HG02885 (cell line): ENCODE measurements around the gene EFNA5.
"Not testable (repeated sequence)": the region's sequence is repeated elsewhere in the genome, so short reads cannot be mapped to it uniquely, and the experiment has no call there.

Experiments
- ATAC-seq: cut with Tn5 transposase; IDR thresholded peaks from one replicate; pipeline ENCODE4 v1.9.1; 2021; ENCODE audit warnings: mild to moderate bottlenecking; ENCODE audit not compliant: unreplicated experiment, poor library complexity

The EFNA5 gene

DNA sequence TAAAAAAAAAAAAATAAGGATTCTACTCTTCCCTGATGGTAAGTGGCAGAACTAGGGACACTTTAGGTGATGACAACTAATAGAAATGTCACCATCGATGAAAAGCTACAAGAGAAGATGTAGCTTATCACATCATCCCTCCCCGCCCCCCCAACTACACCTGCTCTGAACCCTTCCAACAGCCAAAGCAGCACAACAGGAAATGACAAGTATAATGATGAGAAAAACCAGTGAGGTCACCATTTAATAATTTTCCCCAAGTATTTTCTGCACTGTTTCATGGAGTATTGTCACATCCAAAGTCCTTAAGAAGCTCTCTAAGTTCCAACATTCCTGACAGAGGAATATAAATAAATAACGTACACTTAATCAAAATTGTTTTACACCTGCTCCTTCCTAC, 221.4 kb downstream of the EFNA5 start:
- ATAC-seq, result no peak

DNA sequence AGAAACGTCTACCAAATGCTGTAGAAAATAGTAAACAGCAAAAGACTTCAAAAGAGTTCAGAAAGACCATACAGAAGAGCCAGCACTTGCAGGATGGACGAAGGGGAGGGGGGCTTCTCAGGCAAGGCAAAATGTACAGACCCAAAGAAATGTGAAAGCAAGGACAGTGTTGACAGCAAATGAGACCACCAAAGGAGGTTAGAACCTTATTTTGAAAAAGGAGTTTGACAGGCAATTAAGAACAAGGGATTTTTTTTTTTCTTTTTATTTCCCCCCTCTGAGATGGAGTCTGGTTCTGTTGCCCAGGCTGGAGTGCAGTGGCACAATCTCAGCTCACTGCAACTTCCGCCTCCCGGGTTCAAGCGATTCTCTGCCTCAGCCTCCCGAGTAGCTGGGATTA, 223.2 kb downstream of the EFNA5 start:
- no peak for ATAC-seq

DNA sequence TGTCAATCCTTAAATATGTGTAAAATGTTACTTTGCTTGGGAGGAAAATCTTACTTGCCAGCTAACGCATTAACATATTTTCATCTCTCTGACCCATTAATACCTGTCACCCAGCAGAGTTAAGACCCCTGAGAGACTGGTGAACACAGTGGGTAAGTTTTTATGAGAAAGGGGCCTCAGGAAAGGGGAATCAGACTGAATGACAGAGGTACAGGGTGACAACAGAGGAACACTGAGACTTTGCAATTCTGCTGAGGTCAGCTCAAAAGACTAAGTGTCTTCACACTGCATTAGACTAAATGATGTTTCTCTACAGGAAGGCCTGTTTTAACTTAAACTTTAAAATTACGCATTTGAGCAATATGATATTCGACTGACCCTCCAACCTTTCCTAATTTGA, 223.8 kb downstream of the EFNA5 start:
- ATAC-seq, result no peak

DNA sequence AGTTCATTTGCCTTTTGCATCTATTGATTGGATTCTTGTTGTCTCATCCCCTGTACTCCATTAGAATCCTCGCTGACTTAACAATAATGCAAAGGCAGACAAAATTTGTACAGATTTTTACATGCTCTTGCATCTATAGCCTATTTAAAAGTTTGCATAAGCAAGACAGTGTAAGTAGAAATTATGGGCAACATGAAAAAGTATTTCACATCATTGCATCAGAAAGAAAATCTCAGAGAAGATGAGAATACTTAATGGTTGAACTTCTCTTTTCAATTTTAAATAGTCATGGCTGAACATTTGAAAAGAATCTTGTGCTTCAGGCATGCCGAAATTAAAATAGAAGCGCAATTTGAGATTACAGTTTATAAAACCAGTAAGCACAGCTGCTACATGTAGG, 226.4 kb downstream of the EFNA5 start:
- ATAC-seq, result no peak

DNA sequence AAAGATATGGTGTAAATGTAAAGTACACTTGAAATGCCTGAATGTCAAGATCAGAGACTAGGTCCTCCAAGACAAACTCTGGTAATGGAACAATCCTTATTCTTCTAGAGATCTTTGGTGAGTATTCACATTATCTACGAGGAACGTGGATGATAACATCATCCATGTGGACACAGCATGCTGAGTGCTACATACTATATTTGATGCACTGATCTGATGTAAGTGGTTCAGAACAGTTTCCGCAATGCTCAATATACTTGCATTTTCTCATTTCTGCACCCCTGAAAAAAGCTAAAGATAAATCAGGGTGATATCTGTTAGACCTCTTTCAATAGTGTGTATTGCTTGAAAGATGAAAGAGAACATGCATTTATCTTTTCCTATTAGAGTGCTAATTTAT, 226.8 kb downstream of the EFNA5 start:
- ATAC-seq, result no peak

DNA sequence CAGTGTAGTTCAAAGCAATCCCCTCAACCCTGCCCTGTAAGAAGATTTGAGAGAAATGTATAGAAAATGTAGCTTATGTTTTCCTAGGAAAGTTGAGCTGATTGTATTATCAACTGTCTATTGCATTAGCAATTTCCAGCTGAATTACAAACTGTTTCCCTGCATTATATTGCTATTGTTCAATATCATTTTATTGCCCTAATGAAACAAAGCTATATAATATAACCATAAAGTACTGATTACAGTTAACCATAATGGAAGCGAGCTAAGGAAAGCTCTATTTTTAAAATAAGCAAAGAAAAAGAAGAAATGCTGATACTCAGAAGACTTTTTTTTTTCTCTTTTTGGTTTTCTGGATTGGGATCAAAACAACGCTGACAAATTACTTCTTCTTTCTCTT, 228.3 kb downstream of the EFNA5 start:
- ATAC-seq, result no peak

DNA sequence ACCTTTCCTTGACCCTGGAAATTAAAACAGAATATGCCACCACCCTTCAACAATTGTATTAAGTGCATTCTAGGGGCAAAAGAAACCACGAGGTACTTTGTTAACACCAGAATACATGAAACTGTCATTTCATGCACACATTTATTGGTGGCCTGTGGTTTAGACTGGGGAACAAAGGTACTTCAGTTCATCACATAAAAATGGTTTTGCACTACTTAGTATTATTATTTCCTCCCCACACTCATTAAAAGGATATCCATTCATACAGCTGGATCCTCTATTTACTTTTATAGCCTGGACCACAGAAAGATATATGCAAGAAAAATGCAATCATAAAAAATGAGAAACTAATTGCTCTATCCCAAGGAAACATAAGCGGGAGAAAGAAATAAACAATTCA, 230.9 kb downstream of the EFNA5 start:
- ATAC-seq, result no peak

DNA sequence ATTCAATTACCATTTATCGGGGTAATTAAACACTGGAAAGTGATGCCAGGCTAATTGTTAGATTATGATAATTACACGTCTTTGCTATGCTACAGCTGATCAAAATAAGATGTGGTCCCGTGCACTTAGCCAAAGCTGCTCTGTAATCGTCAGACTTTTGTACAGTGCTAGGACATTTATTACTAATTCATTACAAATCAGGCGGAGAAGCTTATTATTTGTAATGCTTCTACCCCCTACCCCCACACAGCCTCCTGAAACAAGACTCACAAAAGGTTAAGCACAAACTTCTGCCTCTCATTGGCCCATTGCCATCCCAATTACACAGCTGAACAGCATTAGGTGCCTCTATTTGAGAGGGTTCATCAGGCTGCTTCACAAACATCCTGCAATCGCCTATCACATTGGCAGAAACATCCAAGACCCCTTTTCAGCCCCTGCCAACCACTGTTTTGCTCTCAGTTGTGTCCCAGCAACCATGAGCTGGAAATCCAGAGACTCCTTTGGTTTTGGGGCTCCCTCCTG, 232.7 kb downstream of the EFNA5 start:
- ATAC-seq, result no peak

DNA sequence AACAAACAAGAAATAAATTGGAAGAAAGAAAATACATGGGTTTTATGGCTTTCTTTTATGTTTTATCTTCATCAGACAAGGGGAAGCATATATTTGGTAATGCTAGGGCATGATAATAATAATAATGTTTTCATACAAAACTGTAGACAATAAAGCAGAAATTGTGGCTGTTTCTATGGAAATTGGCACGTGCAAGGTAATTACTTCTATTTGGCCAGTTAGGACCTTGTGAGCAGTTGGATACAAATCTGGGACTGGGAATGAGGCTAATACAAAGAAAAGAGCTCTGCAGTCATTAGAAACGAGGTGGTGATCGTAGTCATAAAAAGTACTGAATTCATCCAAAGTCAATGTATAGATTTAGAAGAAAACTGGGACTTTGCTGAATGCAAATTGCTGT, 233.6 kb downstream of the EFNA5 start:
- ATAC-seq, result no peak

DNA sequence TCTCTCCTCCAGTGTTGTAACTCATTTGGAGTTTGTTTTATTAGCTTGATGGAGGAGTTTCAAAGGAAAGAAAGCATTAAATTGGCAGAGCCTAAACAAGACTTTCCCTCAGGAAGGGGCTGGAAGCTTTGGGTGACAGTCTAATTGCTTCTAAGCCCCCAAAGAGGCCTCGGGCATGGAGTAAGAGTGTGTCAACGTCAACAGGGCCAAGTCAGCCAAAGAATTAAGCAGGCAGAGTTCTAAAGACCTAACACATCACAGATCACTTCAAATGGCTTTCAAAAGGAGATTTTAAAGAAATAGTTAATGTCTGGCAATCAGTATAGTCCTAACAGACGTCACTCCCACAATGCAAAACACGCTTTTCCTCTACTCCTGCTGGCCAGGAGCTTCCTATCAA, 234.5 kb downstream of the EFNA5 start:
- ATAC-seq, result no peak

DNA sequence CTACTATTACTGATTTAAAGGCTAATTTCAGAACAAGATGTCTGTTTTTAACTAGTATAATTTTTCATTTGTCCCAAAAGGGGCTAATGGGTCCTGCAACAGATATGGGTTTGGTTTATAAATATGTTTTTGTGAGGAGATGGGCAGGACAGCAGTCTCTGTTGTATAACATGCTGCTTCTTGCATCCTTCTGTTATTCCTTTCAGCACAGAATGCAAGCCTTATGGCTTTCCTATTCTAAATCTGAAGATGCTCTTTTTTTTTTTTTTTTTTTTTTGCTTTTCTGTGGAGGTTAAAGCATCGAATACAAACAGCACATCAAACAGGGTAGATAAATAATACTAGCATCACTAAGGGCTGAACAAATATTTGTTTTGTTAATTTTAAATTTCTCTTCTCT, 235.7 kb downstream of the EFNA5 start:
- ATAC-seq, result no peak

DNA sequence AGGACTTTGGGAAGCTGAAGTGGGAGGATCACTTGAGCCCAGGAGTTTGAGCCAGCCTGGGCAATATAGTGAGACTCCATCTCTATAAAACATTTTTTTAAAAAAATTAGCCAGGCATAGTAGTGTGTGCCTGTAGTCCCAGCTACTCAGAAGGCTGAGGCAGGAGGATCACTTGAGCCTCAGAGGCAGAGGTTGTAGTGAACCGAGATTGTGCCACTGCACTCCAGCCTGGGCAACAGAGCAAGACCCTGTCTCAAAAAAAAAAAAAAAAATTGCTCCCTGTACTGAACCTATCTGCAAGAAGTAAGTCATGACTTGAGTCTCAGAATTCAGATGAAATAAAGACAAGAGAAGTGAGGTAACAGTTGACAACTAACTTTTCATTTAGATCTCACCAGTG, 237.1 kb downstream of the EFNA5 start:
- ATAC-seq, result not testable (repeated sequence)

DNA sequence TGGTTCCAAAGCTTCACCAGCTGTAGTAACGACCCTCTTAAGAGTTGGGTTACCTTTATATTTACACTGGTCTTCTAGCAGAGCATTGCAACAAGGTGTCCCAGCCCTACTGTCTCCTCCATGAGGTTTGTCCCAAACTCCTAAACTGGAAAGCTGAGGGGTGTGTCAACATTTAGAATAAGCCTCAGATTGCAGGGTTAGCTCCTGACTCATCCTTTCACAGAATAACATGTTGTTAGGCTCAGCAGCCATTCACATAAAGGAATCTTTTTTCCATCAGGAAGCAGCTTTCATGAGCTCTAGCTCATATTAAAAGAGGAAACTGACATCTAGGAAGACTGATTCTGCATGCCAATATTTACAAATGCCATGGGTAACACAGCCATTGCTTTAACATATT, 238.7 kb downstream of the EFNA5 start:
- ATAC-seq, result no peak

DNA sequence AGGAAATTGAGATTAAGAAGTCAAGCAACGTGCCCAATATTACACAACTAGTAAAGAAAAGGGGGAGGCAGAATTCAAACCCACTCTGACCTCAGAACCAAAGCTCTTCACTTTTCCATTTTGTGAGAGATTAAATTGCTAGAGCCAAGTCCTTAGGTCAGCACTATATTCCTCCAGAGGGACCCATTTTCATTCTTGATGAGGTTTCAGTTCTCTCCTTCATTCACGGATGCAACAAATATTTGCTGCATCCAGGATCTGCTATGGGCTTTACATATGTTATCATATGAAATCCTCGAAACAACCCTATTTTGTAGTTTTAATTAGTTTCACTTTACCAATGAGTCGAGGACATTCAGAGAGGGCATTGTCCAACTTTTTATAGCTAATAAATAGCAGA, 239.2 kb downstream of the EFNA5 start:
- no peak for ATAC-seq

DNA sequence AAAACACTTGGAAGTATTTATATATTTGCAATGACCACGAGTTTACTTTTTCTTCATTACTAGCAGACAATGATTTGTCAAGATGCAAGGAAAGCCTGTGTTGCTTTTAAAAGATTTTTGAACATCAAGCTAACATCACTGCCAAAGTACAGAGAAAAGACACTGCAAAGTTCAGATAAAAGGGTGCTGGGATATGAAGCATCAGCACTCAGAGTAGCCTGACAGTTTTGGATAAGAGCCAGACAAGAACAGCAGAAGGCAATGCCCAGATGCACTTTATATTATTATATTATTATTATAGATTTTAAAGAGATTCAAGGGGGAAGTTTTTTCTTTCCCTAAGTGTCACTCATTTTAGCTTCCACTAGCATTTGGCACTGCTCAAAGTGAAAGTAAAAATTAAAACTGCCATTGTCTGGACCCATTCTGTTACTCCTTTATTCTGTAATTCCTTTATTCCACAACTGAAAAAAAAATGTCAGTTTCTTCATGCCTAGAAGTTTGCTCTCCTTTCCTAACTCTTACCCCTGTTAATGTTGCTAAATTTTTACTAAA, 240.6 kb downstream of the EFNA5 start:
- no peak for ATAC-seq

DNA sequence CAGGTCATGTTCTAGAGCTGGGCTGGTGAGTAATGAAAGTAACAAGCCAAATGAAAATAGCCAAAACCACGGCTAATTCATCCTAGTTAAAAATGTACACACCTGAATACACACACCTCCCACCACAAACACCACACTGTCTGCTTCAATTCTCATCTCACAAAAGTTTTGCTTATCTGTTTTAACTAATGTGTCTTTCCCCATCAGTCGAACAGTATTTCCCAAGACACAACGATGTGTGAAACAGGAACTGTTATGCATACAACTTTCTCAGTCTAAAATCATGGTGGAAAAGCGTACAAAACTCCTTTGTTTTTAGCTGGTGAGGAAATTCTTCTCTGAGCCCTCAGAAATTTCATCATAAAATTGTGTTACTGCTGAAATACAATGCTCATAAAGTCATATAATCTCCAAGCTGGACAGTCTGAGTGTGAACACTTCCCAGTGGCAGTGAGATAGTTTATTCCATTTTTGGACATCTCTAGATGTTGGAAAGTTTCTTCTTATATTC, 242.4 kb downstream of the EFNA5 start:
- ATAC-seq, result no peak

DNA sequence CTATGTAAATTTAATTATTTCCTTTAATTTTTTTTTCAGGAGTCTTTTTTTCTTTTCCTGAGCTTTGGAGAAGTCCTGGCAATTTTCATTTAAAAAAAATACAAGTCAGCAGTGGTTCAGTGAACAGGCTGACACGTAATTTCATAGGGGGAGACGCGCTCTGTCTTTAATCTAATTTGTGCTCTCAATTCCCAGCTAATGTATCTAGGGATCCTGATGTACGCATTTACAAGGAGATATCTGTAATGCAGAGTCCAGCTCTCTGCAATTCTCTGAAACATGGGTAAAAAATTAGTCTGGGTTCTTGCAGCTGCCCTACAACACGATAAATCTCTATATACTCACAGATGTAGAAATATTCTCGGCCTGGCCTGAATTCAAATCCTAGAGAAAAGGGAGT, 243.9 kb downstream of the EFNA5 start:
- ATAC-seq, result no peak

DNA sequence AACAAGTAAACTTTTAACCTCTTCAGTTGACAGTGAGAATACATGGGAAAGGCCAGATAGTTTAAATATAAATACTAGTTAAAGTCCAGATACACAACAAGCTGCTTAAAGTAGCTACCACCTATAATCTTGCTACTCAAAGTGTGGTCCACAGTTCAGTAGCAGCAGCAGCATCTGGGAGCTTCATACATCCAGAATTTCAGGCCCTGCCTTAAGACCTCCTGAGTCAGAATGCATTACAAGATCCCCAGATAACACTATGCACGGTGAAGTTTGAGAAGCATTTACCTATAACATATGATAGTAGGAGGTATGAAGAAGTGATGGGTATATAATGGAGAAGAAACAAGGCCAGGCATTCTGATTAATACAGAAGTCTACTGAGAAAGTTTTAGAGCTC, 244.5 kb downstream of the EFNA5 start:
- no peak for ATAC-seq

DNA sequence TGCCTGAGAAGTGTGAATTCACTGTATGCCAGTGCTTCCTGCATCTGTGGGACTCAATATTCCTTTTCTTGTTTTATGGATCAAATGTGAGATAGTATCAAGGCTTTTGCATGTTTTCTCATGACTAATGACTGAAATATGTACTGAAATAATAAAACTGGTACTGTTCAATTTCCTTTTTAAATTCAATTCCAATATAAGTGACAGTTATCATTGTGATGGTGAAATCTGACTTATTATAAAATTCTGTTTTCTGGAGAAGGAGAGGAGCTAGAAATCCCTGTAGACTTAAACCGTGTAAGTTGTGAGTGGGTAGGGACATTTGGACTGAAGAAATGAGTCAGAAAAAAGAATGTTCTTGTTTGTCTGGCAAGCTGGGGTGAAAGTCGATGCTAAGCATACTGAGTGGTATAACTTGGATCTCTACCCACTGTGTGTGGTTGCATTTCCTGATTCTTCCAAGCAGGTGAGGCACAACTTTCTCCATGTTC, 245.2 kb downstream of the EFNA5 start:
- no peak for ATAC-seq

DNA sequence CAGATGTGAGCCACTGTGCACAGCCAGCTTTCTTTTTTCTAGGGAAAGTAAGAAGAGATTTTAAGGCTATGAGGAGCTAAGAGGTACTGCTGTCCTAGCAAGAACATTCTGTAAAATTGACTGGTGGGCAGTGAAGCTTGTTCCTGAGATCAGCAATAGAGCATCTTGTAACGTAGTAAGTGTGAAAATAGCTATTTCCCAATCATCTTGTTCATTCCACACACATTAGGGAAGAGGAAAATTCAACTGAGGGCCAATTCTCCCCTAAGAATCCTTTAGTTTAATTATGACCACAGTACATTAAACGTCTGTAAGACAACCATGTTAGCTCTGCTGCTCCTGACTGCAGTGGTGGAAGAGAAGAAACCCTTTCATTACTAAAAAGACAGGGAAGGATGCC, 246.2 kb downstream of the EFNA5 start:
- ATAC-seq, result no peak

DNA sequence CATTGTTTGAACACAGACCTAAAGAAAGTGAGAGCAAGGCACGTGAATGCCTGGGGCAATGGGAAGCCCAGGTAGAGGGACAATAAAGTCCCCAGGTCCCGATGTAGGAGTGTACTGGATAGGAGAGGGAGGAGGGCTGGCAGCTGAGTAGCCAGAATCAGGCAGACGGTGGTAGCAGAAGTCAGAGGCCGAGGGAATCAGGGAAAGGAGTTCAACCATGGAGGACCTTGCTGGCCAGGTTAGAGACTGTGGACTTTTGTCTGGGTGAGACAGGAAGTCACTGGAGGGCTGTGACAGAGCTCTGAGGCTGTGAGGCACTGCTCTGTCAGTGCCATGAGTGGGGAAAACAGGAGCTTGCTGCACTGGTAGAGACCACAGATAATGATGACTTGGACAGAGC, 248.2 kb downstream of the EFNA5 start:
- no peak for ATAC-seq

DNA sequence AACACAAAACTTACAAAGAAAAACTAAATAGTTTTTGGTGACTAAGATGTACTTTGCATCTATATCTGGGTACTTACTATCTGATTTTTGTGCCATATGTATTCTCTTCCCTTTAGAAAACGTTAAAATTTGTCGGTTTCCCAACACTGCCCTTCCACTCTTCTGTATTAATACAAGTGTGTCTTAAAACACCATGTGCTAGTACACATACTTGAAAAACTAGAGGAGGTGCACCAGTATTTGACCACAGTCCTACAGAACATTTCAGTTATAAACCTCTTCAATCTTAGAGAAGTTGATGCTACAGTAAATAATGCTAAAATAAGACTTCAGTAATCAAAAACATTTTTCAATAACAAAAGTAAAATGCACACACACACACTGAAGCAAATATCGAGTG, 251.2 kb downstream of the EFNA5 start:
- no peak for ATAC-seq

DNA sequence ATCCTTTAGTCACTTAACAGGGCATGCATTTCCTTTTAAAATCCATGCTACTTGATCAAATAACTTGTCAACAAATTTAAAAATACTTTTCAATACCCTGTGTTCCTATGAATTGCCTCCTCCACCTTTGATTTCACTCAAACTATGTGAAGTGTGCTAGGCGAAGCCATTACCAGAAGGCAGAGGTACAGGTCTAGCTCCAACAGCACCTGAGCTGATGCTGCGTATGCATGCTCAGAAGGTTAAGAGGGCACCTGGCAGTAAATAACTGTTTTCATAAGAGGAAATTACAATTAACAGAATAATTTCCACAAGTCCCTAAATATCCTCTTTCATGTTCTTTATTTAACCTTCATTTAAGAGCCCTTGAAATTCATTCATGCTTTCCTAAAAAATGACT, 251.8 kb downstream of the EFNA5 start:
- ATAC-seq, result no peak
